ENCODE data around the gene PTPRT.

PTPRT gene

DNA sequence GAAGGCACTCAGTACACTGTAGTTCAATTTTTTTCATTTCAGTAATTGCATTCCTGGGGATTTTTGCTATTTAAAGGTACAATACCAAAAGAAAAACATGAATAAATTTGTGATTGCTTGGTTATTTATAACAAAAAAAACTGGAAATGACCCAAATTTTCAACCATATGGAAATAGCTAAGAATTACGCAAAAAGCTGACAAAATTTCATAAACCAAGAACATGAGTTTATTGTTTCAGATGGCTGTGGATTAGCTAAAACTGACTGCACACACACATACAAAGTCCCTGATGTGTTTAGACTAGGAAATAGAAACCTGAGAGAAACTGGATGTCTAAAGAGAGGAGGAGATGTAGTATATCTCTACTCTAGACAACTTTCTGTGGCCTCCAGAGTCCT lies 853.1 kb downstream of the PTPRT start:
- H3K9me3 ChIP-seq: no peaks in the 10 kb centered on the region
- H3K36me3 ChIP-seq: no peaks in the 10 kb centered on the region
- no peak overlapping the region for H3K27ac ChIP-seq
- no peaks in the 10 kb centered on the region for H3K4me1 ChIP-seq
- no peak for DNase-seq
- intact Hi-C loops (cut with DNase I; ENCODE audit: low total_unique reads): no loop called here
- H3K27me3 ChIP-seq: no peaks in the 10 kb centered on the region
- no peak overlapping the region for H3K4me3 ChIP-seq
- TF ChIP-seq, protein P1, sequence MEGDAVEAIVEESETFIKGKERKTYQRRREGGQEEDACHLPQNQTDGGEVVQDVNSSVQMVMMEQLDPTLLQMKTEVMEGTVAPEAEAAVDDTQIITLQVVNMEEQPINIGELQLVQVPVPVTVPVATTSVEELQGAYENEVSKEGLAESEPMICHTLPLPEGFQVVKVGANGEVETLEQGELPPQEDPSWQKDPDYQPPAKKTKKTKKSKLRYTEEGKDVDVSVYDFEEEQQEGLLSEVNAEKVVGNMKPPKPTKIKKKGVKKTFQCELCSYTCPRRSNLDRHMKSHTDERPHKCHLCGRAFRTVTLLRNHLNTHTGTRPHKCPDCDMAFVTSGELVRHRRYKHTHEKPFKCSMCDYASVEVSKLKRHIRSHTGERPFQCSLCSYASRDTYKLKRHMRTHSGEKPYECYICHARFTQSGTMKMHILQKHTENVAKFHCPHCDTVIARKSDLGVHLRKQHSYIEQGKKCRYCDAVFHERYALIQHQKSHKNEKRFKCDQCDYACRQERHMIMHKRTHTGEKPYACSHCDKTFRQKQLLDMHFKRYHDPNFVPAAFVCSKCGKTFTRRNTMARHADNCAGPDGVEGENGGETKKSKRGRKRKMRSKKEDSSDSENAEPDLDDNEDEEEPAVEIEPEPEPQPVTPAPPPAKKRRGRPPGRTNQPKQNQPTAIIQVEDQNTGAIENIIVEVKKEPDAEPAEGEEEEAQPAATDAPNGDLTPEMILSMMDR (IDR thresholded peaks at IDR 0.05): no peak

DNA sequence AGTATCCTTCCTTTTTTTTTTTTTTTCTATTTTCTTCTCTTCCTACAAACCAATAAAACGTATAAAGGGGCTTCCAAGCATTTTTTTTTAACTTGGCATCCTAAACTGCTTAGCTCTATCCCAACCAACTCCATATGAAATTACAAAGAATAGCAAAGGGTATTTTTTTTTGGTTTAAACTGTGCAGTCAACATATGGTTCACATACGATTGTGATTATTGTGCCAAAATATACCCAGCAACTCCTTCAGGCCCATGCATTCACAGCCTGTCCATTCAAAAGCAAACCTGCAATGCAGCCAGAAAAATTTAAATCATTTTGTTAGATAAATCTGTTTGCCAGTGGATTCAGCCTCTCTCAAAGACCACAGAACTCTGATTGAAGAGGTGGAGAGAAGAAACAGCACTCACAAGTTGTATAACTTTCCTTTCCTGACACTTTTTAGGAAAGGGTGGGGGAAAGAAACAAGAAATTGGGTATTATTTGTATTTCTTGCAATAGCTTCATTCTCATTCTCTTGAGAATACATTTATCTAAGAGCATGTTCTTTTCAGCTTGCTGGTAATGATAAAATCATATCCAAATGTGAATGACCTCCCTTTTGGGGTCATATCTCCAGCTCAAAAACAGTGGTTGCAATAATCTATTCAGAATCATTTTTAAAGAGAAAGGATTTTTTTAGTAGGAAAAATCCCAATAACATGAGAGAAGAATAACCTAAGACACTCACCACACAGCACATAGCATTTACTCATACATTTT lies 870.3 kb downstream of the PTPRT start:
- intact Hi-C loops (cut with DNase I; ENCODE audit: low total_unique reads): no loop called here
- Histone ChIP-seq H3K27ac (no peak overlapping the region), H3K9me3 (no peaks in the 10 kb centered on the region), H3K4me1 (no peaks in the 10 kb centered on the region), H3K36me3 (no peaks in the 10 kb centered on the region), H3K4me3 (no peak overlapping the region), H3K27me3 (no peaks in the 10 kb centered on the region)
- DNase-seq: no peak
- TF ChIP-seq, protein P1 (IDR thresholded peaks at IDR 0.05): no peak

DNA sequence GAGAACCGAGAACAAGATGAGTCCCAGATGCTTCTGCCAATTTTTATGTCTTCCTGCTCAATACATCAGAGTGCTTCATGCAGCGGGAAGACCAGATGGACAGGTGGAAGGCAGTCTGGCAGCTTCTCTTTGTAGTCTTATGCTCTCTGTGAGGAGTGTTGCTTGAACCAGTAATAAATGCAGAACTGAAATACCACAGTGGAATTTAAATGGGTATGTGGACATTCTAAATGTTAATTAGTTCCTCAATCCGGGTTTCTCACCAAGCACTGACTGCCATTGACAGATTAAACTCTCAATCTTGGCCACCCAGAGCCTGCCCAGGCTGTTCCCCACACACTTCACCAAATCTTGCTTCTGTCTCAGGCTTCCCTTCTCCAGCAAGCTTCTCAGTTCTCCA lies 876.0 kb downstream of the PTPRT start:
- no peaks in the 10 kb centered on the region for H3K9me3 ChIP-seq
- TF ChIP-seq, protein P1 (IDR thresholded peaks at IDR 0.05): no peak
- intact Hi-C loops (cut with DNase I; ENCODE audit: low total_unique reads): no loop called here
- H3K27ac ChIP-seq: no peak overlapping the region
- no peaks in the 10 kb centered on the region for H3K27me3 ChIP-seq
- no peak for DNase-seq
- no peak overlapping the region for H3K4me3 ChIP-seq
- H3K36me3 ChIP-seq: no peaks in the 10 kb centered on the region
- no peaks in the 10 kb centered on the region for H3K4me1 ChIP-seq

DNA sequence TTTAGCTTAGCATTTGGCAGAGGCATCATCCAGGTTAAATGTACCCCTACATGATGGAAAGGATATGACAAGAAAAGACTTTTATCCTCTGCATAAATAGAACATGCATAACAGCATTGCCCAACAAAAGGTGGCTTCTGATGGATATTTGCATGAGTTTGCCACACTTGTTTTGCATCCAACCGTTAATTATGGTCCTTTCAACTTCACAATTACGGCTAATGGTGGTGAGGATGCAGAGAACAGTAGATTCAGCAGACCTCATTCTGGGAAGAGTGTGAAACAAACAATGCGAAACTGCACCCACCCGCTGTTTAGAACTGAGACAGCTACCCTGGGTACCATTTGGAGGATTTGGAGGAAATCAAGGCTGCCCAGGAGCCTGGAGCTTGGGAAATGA lies 880.7 kb downstream of the PTPRT start:
- H3K27me3 ChIP-seq: no peaks in the 10 kb centered on the region
- no peak for DNase-seq
- intact Hi-C loops (cut with DNase I; ENCODE audit: low total_unique reads): no loop called here
- no peak overlapping the region for H3K27ac ChIP-seq
- no peaks in the 10 kb centered on the region for H3K4me1 ChIP-seq
- TF ChIP-seq, protein P1 (IDR thresholded peaks at IDR 0.05): no peak
- H3K4me3 ChIP-seq: no peak overlapping the region
- no peaks in the 10 kb centered on the region for H3K36me3 ChIP-seq
- no peaks in the 10 kb centered on the region for H3K9me3 ChIP-seq

DNA sequence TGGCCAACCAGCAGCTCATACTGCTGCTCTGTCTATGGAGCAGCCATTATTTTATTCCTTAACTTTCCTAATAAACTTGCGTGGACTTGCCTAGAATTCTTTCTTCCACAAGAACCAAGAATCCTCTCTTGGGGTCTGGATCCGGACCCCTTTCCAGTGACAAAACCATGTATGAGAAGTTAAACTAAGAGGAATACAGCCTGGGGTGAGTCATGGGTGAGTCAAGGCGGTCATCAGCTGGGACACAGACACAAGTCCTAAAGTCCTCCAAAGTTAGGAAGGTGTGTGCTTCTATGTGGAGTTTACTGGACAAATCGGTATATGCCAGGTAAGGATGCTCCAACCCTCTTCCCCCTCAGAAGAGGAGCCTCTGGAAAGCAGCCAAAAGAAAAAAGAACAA lies 881.5 kb downstream of the PTPRT start:
- intact Hi-C loops (cut with DNase I; ENCODE audit: low total_unique reads): no loop called here
- Histone ChIP-seq H3K9me3 (no peaks in the 10 kb centered on the region), H3K27ac (no peak overlapping the region), H3K36me3 (no peaks in the 10 kb centered on the region), H3K27me3 (no peaks in the 10 kb centered on the region), H3K4me1 (no peaks in the 10 kb centered on the region), H3K4me3 (no peak overlapping the region)
- TF ChIP-seq, protein P1 (IDR thresholded peaks at IDR 0.05): no peak
- DNase-seq: no peak

DNA sequence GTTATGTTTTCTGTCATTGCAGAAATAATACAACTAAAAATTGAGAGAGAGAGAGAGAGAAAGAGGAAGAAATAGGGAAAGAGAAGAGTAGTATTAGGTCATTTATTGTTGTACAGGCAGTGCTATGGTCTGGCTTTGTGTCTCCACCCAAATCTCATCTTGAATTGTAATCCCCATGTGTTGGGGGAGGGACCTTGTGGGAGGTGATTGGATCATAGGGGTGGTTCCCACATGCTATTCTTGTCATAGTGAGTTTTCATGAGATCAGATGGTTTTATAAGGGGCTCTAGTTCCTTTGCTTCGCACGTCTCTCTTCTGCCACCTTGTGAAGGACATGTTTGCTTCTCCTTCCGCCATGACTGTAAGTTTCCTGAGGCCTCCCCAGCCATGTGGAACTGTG lies 894.1 kb downstream of the PTPRT start:
- Histone ChIP-seq H3K27me3 (no peaks in the 10 kb centered on the region), H3K36me3 (no peaks in the 10 kb centered on the region), H3K4me1 (no peaks in the 10 kb centered on the region), H3K4me3 (no peak overlapping the region), H3K27ac (no peak overlapping the region), H3K9me3 (no peaks in the 10 kb centered on the region)
- TF ChIP-seq, protein P1 (IDR thresholded peaks at IDR 0.05): no peak
- intact Hi-C loops (cut with DNase I; ENCODE audit: low total_unique reads): no loop called here
- DNase-seq: no peak
